B cell (primary cell): ENCODE results near the gene TBC1D14. TPM values are rescaled to one million over a fixed set of nuclear protein-coding genes. Genes with fewer than 3 reads are reported as not detected.

Experiments used
- ATAC-seq: fragments of 200-7000 bp; cut with Tn5 transposase; one replicate; pipeline ENCODE4 v1.10.0; 2021; ENCODE audit warnings: low read depth, mild to moderate bottlenecking, moderate number of reproducible peaks, moderate library complexity
- CTCF ChIA-PET: fragments of 350-600 bp; sonication (Branson Sonifier 250); formaldehyde crosslinking; loops from one replicate; lab custom pipeline; 2021; ENCODE audit warnings: antibody characterized with exemption, inconsistent platforms; lab: Charles Lee
- POLR2A ChIA-PET: fragments of 350-600 bp; sonication (Branson Sonifier 250); formaldehyde crosslinking; loops from one replicate; lab custom pipeline; 2021; ENCODE audit warnings: antibody characterized with exemption; lab: Charles Lee
- DNase-seq: peaks from one replicate; pipeline ENCODE4 v3.0.0; 2013
- H2AFZ ChIP-seq: 2 replicates; pipeline ENCODE4 v1.6.1; 2012; ENCODE audit warnings: mild to moderate bottlenecking, low read depth, low read length; ENCODE audit not compliant: insufficient read depth, poor library complexity, severe bottlenecking
- H3K27ac ChIP-seq, 2 donors: 1 replicate in 1 of 2; 2 replicates in 1 of 2; pipeline ENCODE4 v1.5.1; 2012 to 2013; ENCODE audit warnings: low read length in 2 of 2, mild to moderate bottlenecking in 2 of 2, moderate library complexity in 1 of 2
- H3K27me3 ChIP-seq, 4 experiments: fragments of 200-600 bp in 1 of 4; sonication (generic) in 1 of 4; replicated peaks in 1 of 4; 1 replicate in 2 of 4; 2 replicates in 2 of 4; pipeline versions ENCODE4 v1.6.1 to v1.7.0; 2013 to 2016; ENCODE audit warnings: low read length in 3 of 4, mild to moderate bottlenecking in 2 of 4, mixed read lengths in 1 of 4, moderate library complexity in 1 of 4; ENCODE audit not compliant: insufficient read depth in 4 of 4, control insufficient read depth in 3 of 4; ENCODE audit errors: control extremely low read depth in 1 of 4
- H3K36me3 ChIP-seq, 2 experiments: replicated peaks in 1 of 2; 1 replicate in 1 of 2; 2 replicates in 1 of 2; pipeline versions ENCODE4 v1.6.1 to v1.7.1; 2013; ENCODE audit warnings: low read length in 1 of 2; ENCODE audit not compliant: insufficient read depth in 2 of 2, control insufficient read depth in 1 of 2; ENCODE audit errors: control extremely low read depth in 1 of 2, extremely low read depth in 1 of 2
- H3K4me1 ChIP-seq, 2 donors: fragments of 200-600 bp in 1 of 2; sonication (generic) in 1 of 2; 1 replicate in 1 of 2; 2 replicates in 1 of 2; pipeline versions ENCODE4 v1.5.1 to v1.6.1; 2013 to 2017; ENCODE audit warnings: low read length in 2 of 2; ENCODE audit not compliant: control insufficient read depth in 2 of 2, insufficient read depth in 2 of 2
- H3K4me2 ChIP-seq: replicated peaks from 2 replicates; pipeline ENCODE3; 2012; ENCODE audit warnings: mild to moderate bottlenecking, low read depth, low read length; ENCODE audit not compliant: poor library complexity, severe bottlenecking
- H3K4me3 ChIP-seq, 5 experiments: fragments of 200-600 bp in 1 of 5; sonication (generic) in 1 of 5; 1 replicate in 3 of 5; 2 replicates in 2 of 5; pipeline versions ENCODE4 v1.5.1 to v1.7.0; 2011 to 2016; ENCODE audit warnings: low read length in 4 of 5, mild to moderate bottlenecking in 4 of 5, low read depth in 2 of 5, control low read depth in 1 of 5, moderate library complexity in 1 of 5; ENCODE audit not compliant: insufficient read depth in 1 of 5; ENCODE audit errors: control extremely low read depth in 1 of 5, extremely low read depth in 1 of 5
- H3K79me2 ChIP-seq: fragments of 200-600 bp; sonication (generic); one replicate; pipeline ENCODE4 v1.6.0; 2016; ENCODE audit warnings: low read length; ENCODE audit not compliant: control insufficient read depth, insufficient read depth
- H3K9ac ChIP-seq: fragments of 200-600 bp; sonication (generic); 2 replicates; pipeline ENCODE4 v1.6.1; 2017; ENCODE audit warnings: mild to moderate bottlenecking, low read length, moderate library complexity
- H3K9me3 ChIP-seq, 3 donors: one replicate each; pipeline versions ENCODE4 v1.6.1 to v1.7.1; 2013; ENCODE audit warnings: low read length in 2 of 3; ENCODE audit not compliant: control insufficient read depth in 2 of 3, insufficient read depth in 1 of 3; ENCODE audit errors: control extremely low read depth in 1 of 3
- H4K20me1 ChIP-seq: 2 replicates; pipeline ENCODE4 v1.6.0; 2012; ENCODE audit warnings: mild to moderate bottlenecking, low read length; ENCODE audit not compliant: insufficient read depth, control insufficient read depth, poor library complexity, severe bottlenecking
- H3K27ac Mint-ChIP-seq: one replicate; pipeline ENCODE4 v1.8.0; 2021; ENCODE audit warnings: mixed read lengths
- H3K27me3 Mint-ChIP-seq: one replicate; pipeline ENCODE4 v1.8.0; 2021; ENCODE audit warnings: mixed read lengths
- H3K4me1 Mint-ChIP-seq: one replicate; pipeline ENCODE4 v1.8.0; 2021; ENCODE audit warnings: mixed read lengths
- H3K4me3 Mint-ChIP-seq: one replicate; pipeline ENCODE4 v1.8.0; 2021; ENCODE audit warnings: mixed read lengths
- H3K9me3 Mint-ChIP-seq: one replicate; pipeline ENCODE4 v1.8.0; 2022; ENCODE audit warnings: mixed read lengths; ENCODE audit not compliant: insufficient read depth
- CTCF ChIP-seq: fragments of 200-600 bp; IDR thresholded peaks from one replicate; pipeline ENCODE4 v1.8.0; 2022; ENCODE audit warnings: antibody characterized with exemption, mild to moderate bottlenecking
- EZH2 ChIP-seq: IDR thresholded peaks from 2 replicates; pipeline ENCODE4 v1.6.1; 2012; ENCODE audit warnings: borderline replicate concordance, low read depth, mild to moderate bottlenecking, moderate library complexity, low read length; ENCODE audit not compliant: insufficient read depth, poor library complexity, severe bottlenecking
- WGBS: methylation state at CpG from one replicate; pipeline ENCODE4 v1.1.5; 2013; ENCODE audit warnings: missing lambda C conversion rate; ENCODE audit not compliant: insufficient coverage; 5-methylcytosine and 5-hydroxymethylcytosine counted together
- intact Hi-C: fragments of 100-400 bp; cut with micrococcal nuclease; formaldehyde crosslinking; loops from one replicate; pipeline ENCODE4 v1.10.0; 2022
- polyA plus RNA-seq: library from polyadenylated mRNA; depleted of rRNA; stranded (reverse); fragments of >200 nt; gene quantifications from 2 replicates; pipeline ENCODE4 v1.2.3, GENCODE V29; 2012
- total RNA-seq, 2 donors: library from RNA; stranded (reverse); fragments of 120-200 nt in 1 of 2; gene quantifications; 1 replicate in 1 of 2; 2 replicates in 1 of 2; pipeline versions ENCODE4 v1.2.3 to v1.2.4, GENCODE V29; 2013 to 2022

The TBC1D14 gene
- total and polyA plus RNA-seq, 2 donors (not counting 1 experiment from before 2014, with no cell fraction given): 21.9 to 42.0 TPM

DNA sequence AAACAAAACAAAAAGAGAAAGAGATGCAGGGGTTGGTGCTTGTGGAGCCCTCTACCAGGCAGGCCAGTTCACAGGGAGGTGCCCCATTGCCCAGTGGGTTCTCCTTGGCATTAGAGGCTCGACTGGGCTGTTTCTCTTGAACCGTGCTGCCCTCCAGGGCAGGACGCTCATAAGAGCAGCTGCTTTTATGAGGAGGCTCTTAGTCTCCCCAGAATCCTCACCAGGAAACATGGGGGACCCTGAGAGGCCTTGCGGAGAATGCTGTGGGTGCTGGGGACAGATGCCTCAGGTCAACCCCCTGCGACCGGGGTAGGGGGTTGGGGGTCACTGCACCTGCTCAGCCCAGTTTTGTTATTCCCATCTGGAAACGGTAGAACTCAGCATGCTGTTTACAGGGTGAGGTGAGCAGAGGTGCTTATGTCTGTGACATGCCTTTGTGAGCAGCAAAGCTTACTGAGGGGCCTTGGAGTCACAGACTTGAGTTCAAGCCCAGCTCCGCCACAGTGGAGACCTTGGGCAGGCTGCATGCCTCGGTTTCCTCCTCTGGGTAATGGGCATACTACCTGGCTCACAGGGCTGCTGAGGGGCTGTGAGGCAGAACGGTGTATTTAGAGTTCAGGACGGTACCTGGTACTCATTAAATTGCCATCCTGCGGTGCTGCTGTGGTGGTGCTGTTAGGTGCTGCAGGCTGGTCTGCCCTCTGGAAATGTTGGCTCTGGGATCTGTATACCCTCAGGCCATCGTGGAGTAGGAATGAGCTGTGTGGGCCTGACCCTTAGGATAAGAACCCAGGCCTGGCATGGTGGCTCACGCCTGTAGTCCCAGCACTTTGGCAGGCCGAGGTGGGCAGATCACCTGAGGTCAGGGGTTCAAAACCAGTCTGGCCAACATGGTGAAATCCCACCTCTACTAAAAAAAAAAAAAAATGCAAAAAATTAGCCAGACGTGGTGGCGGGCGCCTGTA is 5.7 kb downstream of the TBC1D14 start:
- Histone ChIP-seq H3K4me1 (peaks cover 50 to 56% of the 10 kb centered on the region in 2 donors), H3K27ac (no peak overlapping the region), H3K27me3 (no peaks in the 10 kb centered on the region), H3K4me2 (no peak overlapping the region), H3K4me3 (no peak overlapping the region), H4K20me1 (peaks cover 58% of the 10 kb centered on the region), H3K9me3 (no peaks in the 10 kb centered on the region), H3K9ac (no peak overlapping the region), H3K36me3 (no peaks in the 10 kb centered on the region), H3K79me2 (peaks cover 91% of the 10 kb centered on the region), H2AFZ (no peak overlapping the region)
- TF ChIP-seq CTCF (no peak), EZH2 (no peak)
- Mint-ChIP-seq H3K27me3 (no peaks in the 10 kb centered on the region), H3K4me3 (no peak overlapping the region), H3K4me1 (peaks cover 53% of the 10 kb centered on the region), H3K9me3 (no peaks in the 10 kb centered on the region), H3K27ac (no peak overlapping the region)
- WGBS: 97% methylated on average over 15 of the region's 18 CpGs
- no peak for DNase-seq
- intact Hi-C loops: loop anchor here (5.0 to 10.0 kb wide), 2 partner anchors 57 to 201 kb away; partner anchors contain the start of gene BLOC1S4
- ATAC-seq: no peak
- ChIA-PET CTCF (no interaction called here), POLR2A (no interaction called here)
